H1 (cell line): ENCODE results near the gene WSCD2. TPM values are rescaled to one million over a fixed set of nuclear protein-coding genes. Genes with fewer than 3 reads are reported as not detected.
A peak's percentile ranks its signal among the peaks of the same experiment; 100 is the strongest.

Experiments used
- CTCF ChIA-PET: fragments of 300-600 bp; sonication (Branson Sonifier 250); formaldehyde crosslinking; loops from one replicate; lab custom pipeline; 2021; ENCODE audit not compliant: partially characterized antibody; lab: Charles Lee
- POLR2A ChIA-PET: fragments of 300-600 bp; sonication (Branson Sonifier 250); formaldehyde crosslinking; loops from one replicate; lab custom pipeline; 2021; ENCODE audit warnings: inconsistent platforms; ENCODE audit not compliant: partially characterized antibody; lab: Charles Lee
- DNase-seq, 2 experiments: peaks; one replicate each; pipeline versions ENCODE4 v3.0.0 to v3.0.0-alpha.2; 2010 to 2022; ENCODE audit warnings: low spot score in 2 of 2, low read depth in 1 of 2, mixed read lengths in 1 of 2
- FAIRE-seq: peaks from 2 replicates; lab custom pipeline; 2011; peaks lifted over from hg19 to GRCh38; lab: Jason Lieb, UNC
- H2AFZ ChIP-seq: 2 replicates; pipeline ENCODE4 v1.8.1; 2012; ENCODE audit warnings: low read length, inconsistent platforms
- H2AK5ac ChIP-seq: 2 replicates; pipeline ENCODE4 v1.6.1; 2013; ENCODE audit warnings: low read depth, low read length
- H2BK120ac ChIP-seq: replicated peaks from 2 replicates; pipeline ENCODE3; 2013; ENCODE audit warnings: low read depth, low read length, inconsistent platforms
- H2BK12ac ChIP-seq: 2 replicates; pipeline ENCODE4 v1.6.1; 2013; ENCODE audit warnings: low read depth, low read length
- H2BK15ac ChIP-seq: 2 replicates; pipeline ENCODE4 v1.6.1; 2013; ENCODE audit warnings: low read length
- H2BK20ac ChIP-seq: 2 replicates; pipeline ENCODE4 v1.6.1; 2013; ENCODE audit warnings: low read length
- H2BK5ac ChIP-seq: 2 replicates; pipeline ENCODE4 v1.6.1; 2013; ENCODE audit warnings: low read depth, low read length
- H3K14ac ChIP-seq: 2 replicates; pipeline ENCODE4 v1.6.1; 2013; ENCODE audit warnings: inconsistent platforms; ENCODE audit not compliant: insufficient read length
- H3K18ac ChIP-seq: 2 replicates; pipeline ENCODE4 v1.6.1; 2013; ENCODE audit warnings: low read length; ENCODE audit errors: extremely low read depth
- H3K23ac ChIP-seq: 2 replicates; pipeline ENCODE4 v1.6.1; 2013; ENCODE audit warnings: inconsistent platforms; ENCODE audit not compliant: insufficient read length
- H3K23me2 ChIP-seq: 2 replicates; pipeline ENCODE4 v1.6.1; 2013; ENCODE audit warnings: low read depth, low read length
- H3K27ac ChIP-seq: 2 replicates; pipeline ENCODE4 v1.6.1; 2011; ENCODE audit warnings: low read depth, low read length, inconsistent platforms
- H3K27me3 ChIP-seq, 4 experiments: replicated peaks in 1 of 4; 1 replicate in 1 of 4; 2 replicates in 3 of 4; pipeline versions ENCODE4 v1.6.1 to v1.8.1; 2011 to 2013; ENCODE audit warnings: low read length in 3 of 4, mild to moderate bottlenecking in 3 of 4, inconsistent platforms in 2 of 4, mixed read lengths in 2 of 4, moderate library complexity in 1 of 4; ENCODE audit not compliant: control insufficient read depth in 3 of 4, insufficient read depth in 3 of 4; ENCODE audit errors: extremely low read depth in 1 of 4
- H3K36me3 ChIP-seq, 4 experiments: 2 replicates each; pipeline versions ENCODE4 v1.6.1 to v1.8.1; 2011 to 2013; ENCODE audit warnings: mild to moderate bottlenecking in 4 of 4, low read length in 3 of 4, moderate library complexity in 2 of 4, control low read depth in 1 of 4, inconsistent platforms in 1 of 4; ENCODE audit not compliant: insufficient read depth in 4 of 4, control insufficient read depth in 2 of 4
- H3K4ac ChIP-seq: replicated peaks from 2 replicates; pipeline ENCODE3; 2013; ENCODE audit warnings: low read length, low read depth, mixed read lengths, inconsistent platforms; ENCODE audit not compliant: insufficient read length
- H3K4me1 ChIP-seq, 4 experiments: replicated peaks in 1 of 4; 1 replicate in 1 of 4; 2 replicates in 3 of 4; pipeline versions ENCODE4 v1.6.1 to v1.8.1; 2011 to 2013; ENCODE audit warnings: low read length in 3 of 4, inconsistent platforms in 2 of 4, mixed read lengths in 1 of 4; ENCODE audit not compliant: insufficient read depth in 4 of 4, control insufficient read depth in 3 of 4
- H3K4me2 ChIP-seq, 2 experiments: 2 replicates each; pipeline versions ENCODE4 v1.6.1 to v1.8.1; 2011 to 2013; ENCODE audit warnings: low read depth in 2 of 2, low read length in 2 of 2, control low read depth in 1 of 2, inconsistent platforms in 1 of 2, mild to moderate bottlenecking in 1 of 2; ENCODE audit not compliant: insufficient read depth in 1 of 2
- H3K4me3 ChIP-seq, 4 experiments: fragments of 200-600, 300-600 bp in 1 of 4; sonication (generic), shearing (Covaris generic), sonication (Bioruptor Twin) in 1 of 4; 2 replicates each; pipeline versions ENCODE4 v1.5.1 to v1.8.1; 2011 to 2016; ENCODE audit warnings: low read length in 4 of 4, low read depth in 3 of 4, control low read depth in 2 of 4, inconsistent platforms in 2 of 4, mild to moderate bottlenecking in 2 of 4, mixed read lengths in 1 of 4, moderate library complexity in 1 of 4; ENCODE audit not compliant: insufficient read depth in 2 of 4; ENCODE audit errors: extremely low read depth in 1 of 4
- H3K56ac ChIP-seq: replicated peaks from 2 replicates; pipeline ENCODE3; 2013; ENCODE audit warnings: low read depth, mild to moderate bottlenecking, mixed read lengths, low read length, inconsistent platforms; ENCODE audit not compliant: insufficient read length
- H3K79me1 ChIP-seq: 2 replicates; pipeline ENCODE4 v1.6.1; 2013; ENCODE audit warnings: low read depth, low read length, control low read depth
- H3K79me2 ChIP-seq, 2 experiments: 2 replicates each; pipeline versions ENCODE4 v1.6.1 to v1.8.1; 2012 to 2013; ENCODE audit warnings: low read length in 2 of 2, mild to moderate bottlenecking in 2 of 2, inconsistent platforms in 1 of 2; ENCODE audit not compliant: insufficient read depth in 2 of 2, control insufficient read depth in 1 of 2
- H3K9ac ChIP-seq, 4 experiments: replicated peaks in 1 of 4; 1 replicate in 1 of 4; 2 replicates in 3 of 4; pipeline versions ENCODE4 v1.6.1 to v1.8.1; 2011 to 2013; ENCODE audit warnings: low read depth in 3 of 4, low read length in 3 of 4, control low read depth in 2 of 4, mild to moderate bottlenecking in 2 of 4, moderate library complexity in 2 of 4, inconsistent platforms in 1 of 4; ENCODE audit errors: extremely low read depth in 1 of 4
- H3K9me3 ChIP-seq, 2 experiments: 2 replicates each; pipeline versions ENCODE4 v1.6.1 to v1.8.1; 2012 to 2013; ENCODE audit warnings: mild to moderate bottlenecking in 2 of 2, moderate library complexity in 2 of 2, control low read depth in 1 of 2, inconsistent platforms in 1 of 2, low read depth in 1 of 2, low read length in 1 of 2, mixed read lengths in 1 of 2; ENCODE audit not compliant: insufficient read depth in 2 of 2
- H4K20me1 ChIP-seq, 2 experiments: replicated peaks in 1 of 2; 2 replicates each; pipeline versions ENCODE3 to v1.8.1; 2011 to 2013; ENCODE audit warnings: inconsistent platforms in 2 of 2, low read length in 2 of 2, mild to moderate bottlenecking in 1 of 2; ENCODE audit not compliant: insufficient read depth in 2 of 2, control insufficient read depth in 1 of 2
- H4K5ac ChIP-seq: 2 replicates; pipeline ENCODE4 v1.6.1; 2013; ENCODE audit warnings: low read length, low read depth, mixed read lengths, inconsistent platforms; ENCODE audit not compliant: insufficient read length
- H4K8ac ChIP-seq: 2 replicates; pipeline ENCODE4 v1.8.0; 2013; ENCODE audit warnings: mild to moderate bottlenecking, moderate library complexity, low read length, inconsistent platforms; ENCODE audit not compliant: insufficient read depth; ENCODE audit errors: extremely low read depth
- H4K91ac ChIP-seq: replicated peaks from 2 replicates; pipeline ENCODE3; 2013; ENCODE audit warnings: low read length, mixed read lengths, inconsistent platforms; ENCODE audit not compliant: insufficient read length
- RNF2 ChIP-seq: fragments of 200-900, 300-1000 bp; sonication (generic); IDR thresholded peaks from 2 replicates; pipeline ENCODE4 v1.7.1; 2016; ENCODE audit warnings: borderline replicate concordance, low read depth, mild to moderate bottlenecking, antibody characterized with exemption, low read length; ENCODE audit not compliant: poor library complexity, severe bottlenecking; ENCODE audit errors: missing control alignments
- WGBS, 2 experiments: shearing (Covaris generic) in 1 of 2; methylation state at CpG; one replicate each; pipeline versions ENCODE4 v1.1.6 to v1.1.7; 2013 to 2015; ENCODE audit warnings: low lambda C conversion rate in 2 of 2, mixed read lengths in 2 of 2, inconsistent platforms in 1 of 2, low coverage in 1 of 2, missing lambda C conversion rate in 1 of 2; ENCODE audit not compliant: insufficient replicate concordance in 2 of 2, insufficient coverage in 1 of 2, insufficient read length in 1 of 2; ENCODE audit errors: extremely low coverage in 1 of 2, missing lambda C conversion rate in 1 of 2; 5-methylcytosine and 5-hydroxymethylcytosine counted together
- polyA plus RNA-seq, 7 experiments: library from polyadenylated mRNA; depleted of rRNA in 3 of 7; stranded (reverse) in 5 of 7; unstranded in 2 of 7; fragments of >200 nt in 5 of 7; fragments of 200-250 nt in 2 of 7; gene quantifications; 1 replicate in 5 of 7; 2 replicates in 1 of 7; 4 replicates in 1 of 7; pipeline versions ENCODE4 v1.2.1 to v1.2.3, GENCODE V29; 2011 to 2013; ENCODE audit warnings: missing spikeins in 2 of 7, mixed read lengths in 2 of 7
- total RNA-seq: library from RNA; stranded (reverse); fragmentation: NEBNext Ultra II Directional; extraction: Animal tissue kit (Norgen Biotek cat#: 25700); gene quantifications from 2 replicates; pipeline ENCODE4 v1.2.1, GENCODE V29; 2021

Gene WSCD2
- total and polyA plus RNA-seq, 2 of the 8 experiments (the other 6 are each of a cell fraction or from before 2014, with no cell fraction given) = 1.3 to 2.2 TPM

GRCh38 chr12:108133482-108133881 lies 4.4 kb downstream of the WSCD2 start:
- Histone ChIP-seq H2AK5ac (no peak overlapping the region), H3K27me3 (peaks cover 0 to 12% (median 6%) of the 10 kb centered on the region in 4 experiments; a peak in 3 of 7 replicates), H4K20me1 (peaks cover 0 to 3% of the 10 kb centered on the region in 2 experiments), H2BK20ac (no peak overlapping the region), H2BK15ac (no peak overlapping the region), H3K9me3 (no peaks in the 10 kb centered on the region), H3K23ac (no peak overlapping the region), H3K4me3 (no peak overlapping the region), H3K56ac (no peak overlapping the region)
- ChIA-PET POLR2A (no interaction called here), CTCF (interaction anchor here (1.2 to 1.4 kb wide), 3 partner anchors 61 to 141 kb away, joined by 3 to 5 read pairs (median 4); no protein-coding TSS in a partner anchor)
- TF ChIP-seq RNF2 = no peak
- TF ChIP-seq, all 59 proteins: peak for 0
- H4K91ac ChIP-seq = no peak overlapping the region
- no peaks in the 10 kb centered on the region for H3K36me3 ChIP-seq
- no peaks in the 10 kb centered on the region for H3K79me2 ChIP-seq
- DNase-seq (no peak), FAIRE-seq (no peak)
- no peak overlapping the region for H2AFZ ChIP-seq
- no peak overlapping the region for H3K4ac ChIP-seq
- no peak overlapping the region for H2BK120ac ChIP-seq
- no peak overlapping the region; the same call in 1 of the 2 replicates for H2BK5ac ChIP-seq
- no peak overlapping the region for H3K27ac ChIP-seq
- no peak overlapping the region for H2BK12ac ChIP-seq
- no peak overlapping the region for H4K8ac ChIP-seq
- H3K14ac ChIP-seq = no peak overlapping the region
- WGBS, 2 experiments = 80% methylated on average over 7 of the region's 7 CpGs; no CpG with 5 or more reads in 1 of the 2 experiments
- no peak overlapping the region for H3K4me2 ChIP-seq
- H3K4me1 ChIP-seq = peaks cover 0 to 19% (median 5%) of the 10 kb centered on the region in 4 experiments; a peak in 5 of 7 replicates
- H3K9ac ChIP-seq = 0 out of 7 replicates have a peak overlapping the region, but pooled peaks of 1 of the 4 experiments have one; percentile 35
- no peak overlapping the region for H3K18ac ChIP-seq
- no peak overlapping the region for H4K5ac ChIP-seq
- H3K23me2 ChIP-seq = peaks cover 10% of the 10 kb centered on the region; the same call in 1 of the 2 replicates
- peaks cover 8% of the 10 kb centered on the region; the same call in 1 of the 2 replicates for H3K79me1 ChIP-seq
